Adrenal gland (tissue), 5 donors: ENCODE measurements around the gene AMACR.

ENCODE experiments used
- POLR2A ChIP-seq, 2 donors: fragments of 450-650 bp; IDR thresholded peaks; one replicate each; pipeline ENCODE4 v1.6.1; 2017; ENCODE audit warnings: antibody characterized with exemption in 2 of 2, mild to moderate bottlenecking in 2 of 2, moderate library complexity in 1 of 2
- TF ChIP-seq, protein P1 (sequence below), 6 experiments: fragments of 450-650 bp in 4 of 6; fragments of 200-600 bp in 2 of 6; sonication (generic) in 1 of 6; IDR thresholded peaks; 1 replicate in 5 of 6; 2 replicates in 1 of 6; pipeline versions ENCODE4 v1.5.1 to v1.8.0; 2016 to 2021; ENCODE audit warnings: antibody characterized with exemption in 6 of 6, mild to moderate bottlenecking in 2 of 6, moderate library complexity in 1 of 6
- donor health status: DM: no; HTN: no; CAD: no.

DNA sequence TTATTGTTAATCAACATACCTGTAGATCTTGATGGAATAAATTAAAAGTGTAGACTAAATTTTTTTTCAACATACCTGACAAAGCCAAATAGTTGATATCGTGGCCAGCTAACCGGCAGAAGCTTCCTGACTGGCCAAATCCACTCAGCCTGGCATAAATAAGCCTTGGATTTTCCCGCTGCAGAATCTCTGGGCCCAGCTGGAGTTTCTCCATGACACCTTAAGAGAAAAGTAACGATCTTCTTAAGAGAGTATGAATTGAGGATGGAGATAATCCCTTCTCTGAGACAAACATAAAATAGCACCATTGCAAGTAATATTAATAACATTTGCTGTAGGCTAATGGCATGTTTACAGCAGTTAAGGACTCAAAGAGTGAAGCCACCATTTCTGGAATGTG is 2.2 kb downstream of the AMACR start:
- no peak for TF ChIP-seq POLR2A (IDR thresholded peaks at IDR 0.05)
- TF ChIP-seq, protein P1, sequence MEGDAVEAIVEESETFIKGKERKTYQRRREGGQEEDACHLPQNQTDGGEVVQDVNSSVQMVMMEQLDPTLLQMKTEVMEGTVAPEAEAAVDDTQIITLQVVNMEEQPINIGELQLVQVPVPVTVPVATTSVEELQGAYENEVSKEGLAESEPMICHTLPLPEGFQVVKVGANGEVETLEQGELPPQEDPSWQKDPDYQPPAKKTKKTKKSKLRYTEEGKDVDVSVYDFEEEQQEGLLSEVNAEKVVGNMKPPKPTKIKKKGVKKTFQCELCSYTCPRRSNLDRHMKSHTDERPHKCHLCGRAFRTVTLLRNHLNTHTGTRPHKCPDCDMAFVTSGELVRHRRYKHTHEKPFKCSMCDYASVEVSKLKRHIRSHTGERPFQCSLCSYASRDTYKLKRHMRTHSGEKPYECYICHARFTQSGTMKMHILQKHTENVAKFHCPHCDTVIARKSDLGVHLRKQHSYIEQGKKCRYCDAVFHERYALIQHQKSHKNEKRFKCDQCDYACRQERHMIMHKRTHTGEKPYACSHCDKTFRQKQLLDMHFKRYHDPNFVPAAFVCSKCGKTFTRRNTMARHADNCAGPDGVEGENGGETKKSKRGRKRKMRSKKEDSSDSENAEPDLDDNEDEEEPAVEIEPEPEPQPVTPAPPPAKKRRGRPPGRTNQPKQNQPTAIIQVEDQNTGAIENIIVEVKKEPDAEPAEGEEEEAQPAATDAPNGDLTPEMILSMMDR (IDR thresholded peaks at IDR 0.05) = no peak
